HG03095 (cell line): ENCODE measurements around the gene RAF1.
"Not testable (repeated sequence)": the region's sequence is repeated elsewhere in the genome, so short reads cannot be mapped to it uniquely, and the experiment has no call there.

Experiments used
- ATAC-seq: cut with Tn5 transposase; IDR thresholded peaks from one replicate; pipeline ENCODE4 v1.9.1; 2021; ENCODE audit warnings: moderate library complexity; ENCODE audit not compliant: unreplicated experiment

Gene RAF1

DNA sequence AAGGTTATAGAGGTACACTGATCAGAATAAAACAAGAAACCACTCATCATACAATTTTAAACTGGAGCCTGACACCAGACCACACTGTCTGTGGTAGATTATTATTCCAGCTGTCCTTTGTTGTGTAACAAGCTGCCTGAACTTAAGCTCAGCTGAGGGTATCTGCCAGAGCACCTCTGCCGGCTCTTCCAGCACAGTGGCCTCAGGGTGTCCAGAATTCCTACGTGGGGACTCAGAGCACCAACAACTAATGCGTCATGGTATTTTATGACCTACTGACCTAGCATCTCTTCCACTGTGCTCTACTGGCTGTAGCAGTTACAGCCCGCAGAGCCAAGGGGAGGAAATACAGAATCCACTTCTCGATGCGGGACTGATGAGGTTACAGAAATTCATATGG is 15.6 kb upstream of the RAF1 start:
- ATAC-seq = no peak

DNA sequence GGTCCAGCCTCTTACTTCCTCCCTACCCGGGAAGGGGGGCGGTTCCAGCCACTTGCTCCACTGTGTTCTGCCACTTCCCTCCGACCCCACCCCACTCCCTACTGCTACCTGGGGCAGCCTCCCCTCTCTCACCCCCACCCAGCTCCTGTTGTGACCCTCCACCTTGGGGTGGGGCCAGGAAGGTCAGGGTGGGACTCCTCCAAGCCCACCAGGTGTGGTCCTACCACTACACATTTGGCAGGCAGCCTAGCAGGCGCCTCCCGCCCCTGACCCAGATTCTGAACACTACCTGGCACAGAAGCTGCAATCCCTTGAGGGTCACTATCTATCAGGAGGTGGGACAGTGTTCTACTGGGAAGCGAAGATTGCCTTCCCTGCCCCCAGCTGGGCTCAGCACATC is 13.7 kb upstream of the RAF1 start:
- no peak for ATAC-seq

DNA sequence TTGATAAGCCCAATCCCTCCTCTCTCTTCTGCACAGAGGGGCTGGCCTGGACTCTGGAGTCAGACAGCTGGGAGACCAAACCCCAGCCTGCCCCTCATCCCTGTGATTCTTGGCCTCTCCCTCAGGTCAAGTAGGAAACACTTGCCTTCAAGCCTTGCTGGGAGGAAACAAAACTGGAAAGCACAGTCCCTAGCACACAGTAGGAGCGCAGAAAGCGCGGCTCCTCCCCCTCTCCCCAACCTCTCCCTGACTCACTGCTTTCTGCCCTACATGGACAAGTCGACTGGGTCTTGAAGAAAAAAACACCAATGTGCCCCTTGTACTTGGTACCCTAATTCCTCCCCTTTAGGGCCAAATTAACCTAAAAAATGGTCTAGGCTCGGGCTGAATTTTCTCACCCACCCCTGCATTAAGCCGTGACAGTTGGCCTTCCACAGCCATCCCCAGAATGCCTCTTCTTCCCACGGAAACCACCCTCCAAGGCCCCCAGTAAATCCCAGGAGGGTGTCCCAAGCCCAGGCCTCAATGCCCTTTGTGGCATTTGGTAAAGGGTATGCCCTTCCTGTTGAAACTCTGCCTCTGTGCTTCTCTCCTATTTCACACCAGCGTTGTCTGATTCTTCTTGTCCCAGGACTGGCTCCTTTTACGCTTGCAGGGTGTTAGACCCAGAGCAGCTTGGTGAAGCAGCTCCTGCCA is 11.3 kb upstream of the RAF1 start:
- ATAC-seq = no peak

DNA sequence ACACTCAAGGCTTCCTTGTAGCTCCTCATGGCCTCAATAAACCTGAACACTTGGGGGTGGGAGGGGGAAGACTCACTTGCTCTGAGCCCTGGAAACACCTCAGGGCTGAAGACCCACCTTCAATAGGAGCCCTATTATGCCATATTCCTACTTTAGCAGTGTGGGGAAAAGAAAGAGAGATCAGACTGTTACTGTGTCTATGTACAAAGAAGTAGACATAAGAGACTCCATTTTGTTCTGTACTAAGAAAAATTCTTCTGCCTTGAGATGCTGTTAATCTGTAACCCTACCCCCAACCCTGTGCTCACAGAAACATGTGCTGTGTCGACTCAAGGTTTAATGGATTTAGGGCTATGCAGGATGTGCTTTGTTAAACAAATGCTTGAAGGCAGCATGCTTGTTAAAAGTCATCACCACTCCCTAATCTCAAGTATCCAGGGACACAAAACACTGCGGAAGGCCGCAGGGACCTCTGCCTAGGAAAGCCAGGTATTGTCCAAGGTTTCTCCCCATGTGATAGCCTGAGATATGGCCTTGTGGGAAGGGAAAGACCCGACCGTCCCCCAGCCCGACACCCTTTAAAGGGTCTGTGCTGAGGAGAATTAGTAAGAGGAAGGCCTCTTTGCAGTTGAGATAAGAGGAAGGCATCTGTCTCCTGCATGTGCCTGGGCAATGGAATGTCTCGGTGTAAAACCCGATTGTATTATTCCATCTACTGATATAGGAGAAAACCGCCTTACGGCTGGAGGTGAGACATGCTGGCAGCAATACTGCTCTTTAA is 10.2 kb upstream of the RAF1 start:
- not testable (repeated sequence) for ATAC-seq

DNA sequence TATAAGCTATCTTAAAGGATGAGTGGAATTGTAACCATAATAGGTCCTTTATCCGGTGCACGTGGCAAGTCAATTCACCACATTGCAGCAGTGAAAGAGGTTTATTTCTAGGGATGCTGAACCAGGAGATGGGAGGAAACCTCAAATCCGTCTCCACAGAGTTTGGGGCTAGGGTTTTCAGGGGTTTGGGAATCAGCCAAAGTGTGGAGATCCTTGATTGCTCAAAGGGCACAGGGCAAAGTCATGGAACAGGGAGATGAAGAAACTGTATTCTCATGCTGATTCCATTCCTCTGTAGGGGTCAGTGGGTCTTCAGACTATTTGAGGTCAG is 7.2 kb upstream of the RAF1 start:
- ATAC-seq = no peak

DNA sequence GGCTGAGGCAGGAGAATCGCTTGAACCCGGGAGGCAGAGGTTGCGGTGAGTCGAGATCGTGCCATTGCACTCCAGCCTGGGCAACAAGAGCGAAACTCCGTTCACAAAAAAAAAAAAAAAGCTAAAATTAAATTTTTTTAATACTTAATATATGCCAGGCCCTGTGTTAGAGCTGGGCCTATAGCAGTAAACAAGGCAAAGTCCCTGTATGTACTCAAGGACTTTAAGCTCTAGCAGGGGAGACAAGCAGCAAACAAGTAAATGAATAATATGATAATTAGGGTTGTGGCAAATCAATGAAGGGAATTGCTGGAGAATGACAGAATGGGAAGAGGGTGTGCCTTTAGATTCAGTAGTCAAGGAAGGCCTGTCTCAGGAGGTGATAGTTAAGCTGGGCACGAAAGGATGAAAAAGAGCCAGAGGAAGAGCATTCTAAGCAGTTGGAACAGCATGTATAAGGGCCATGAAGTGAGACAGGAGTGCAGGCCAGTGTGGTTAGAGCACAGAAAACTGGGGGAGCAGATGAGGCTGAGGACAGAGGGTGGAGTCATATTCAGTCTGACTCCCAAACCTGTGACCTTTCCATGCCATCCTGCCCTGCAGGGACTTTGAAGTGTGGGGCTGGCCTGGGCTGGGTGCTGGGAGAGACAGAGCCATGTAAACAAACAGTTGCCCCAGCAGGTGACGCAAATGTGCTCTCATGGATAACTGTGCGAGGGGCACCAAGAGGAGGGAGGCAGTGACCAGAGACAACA is 6.6 kb upstream of the RAF1 start:
- no peak for ATAC-seq

DNA sequence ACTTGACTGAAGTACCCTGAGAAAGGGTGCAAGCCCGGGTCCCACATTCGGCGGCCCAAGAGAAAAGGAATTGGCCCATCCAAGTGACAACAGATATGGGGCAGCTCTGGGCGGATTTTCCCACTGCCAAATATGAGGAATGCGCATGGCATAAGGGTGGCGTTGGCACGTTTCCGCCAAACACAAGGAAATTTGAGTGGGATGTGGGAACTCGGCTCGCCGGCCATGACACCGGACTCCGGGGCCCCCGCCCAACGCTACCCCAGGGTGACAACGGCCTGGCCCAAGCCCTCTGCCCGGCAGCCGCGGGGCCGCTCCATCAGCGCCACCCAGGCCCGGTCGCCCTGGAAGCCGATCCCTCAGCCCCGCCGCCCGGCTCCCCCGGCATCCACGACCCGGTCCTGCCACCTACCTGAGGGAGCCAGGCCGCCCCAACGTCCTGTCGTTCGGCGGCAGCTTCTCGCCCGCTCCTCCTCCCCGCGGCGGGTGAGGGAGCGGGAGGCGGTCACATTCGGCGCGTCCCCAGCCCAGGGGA is 449 bp downstream of the RAF1 start:
- ATAC-seq = peak; percentile 31

DNA sequence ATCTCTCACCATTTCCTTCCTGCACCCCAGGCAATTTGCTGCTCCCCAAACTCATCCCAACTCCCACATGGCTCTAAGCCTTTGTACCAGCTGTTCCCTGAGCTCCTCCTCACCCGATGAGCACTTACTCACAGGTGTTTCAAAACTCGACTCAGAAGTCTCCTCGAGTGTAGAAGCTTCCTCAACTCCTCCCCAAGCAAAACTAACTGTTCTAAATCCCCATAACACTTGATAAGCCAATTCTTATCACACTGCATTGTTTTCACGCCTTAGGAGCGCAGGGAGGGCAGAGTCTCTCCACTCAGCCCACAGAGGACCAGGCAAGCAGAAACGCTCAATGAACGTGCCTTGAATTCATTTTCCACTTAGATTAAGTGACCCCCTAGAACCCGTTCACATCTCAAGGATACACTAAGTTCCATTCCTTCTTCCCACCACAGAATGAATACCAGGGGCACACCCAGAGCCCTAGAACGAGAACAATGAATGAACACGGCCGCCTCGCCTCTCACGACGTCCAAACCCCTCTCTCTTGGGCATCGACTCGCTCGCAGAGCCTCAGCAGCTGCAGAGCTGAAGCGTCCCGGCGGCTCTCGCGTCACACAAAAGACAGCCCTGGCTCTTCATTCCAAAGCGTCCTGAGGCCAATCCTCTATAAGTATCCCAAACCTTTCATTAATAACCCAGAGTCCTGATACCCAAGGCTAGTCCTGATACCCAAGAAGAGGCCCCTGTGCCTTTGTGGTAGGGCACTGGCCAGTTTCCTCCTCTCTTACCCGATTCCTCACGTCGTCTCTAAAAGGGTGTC is 1.1 kb downstream of the RAF1 start:
- no peak for ATAC-seq

DNA sequence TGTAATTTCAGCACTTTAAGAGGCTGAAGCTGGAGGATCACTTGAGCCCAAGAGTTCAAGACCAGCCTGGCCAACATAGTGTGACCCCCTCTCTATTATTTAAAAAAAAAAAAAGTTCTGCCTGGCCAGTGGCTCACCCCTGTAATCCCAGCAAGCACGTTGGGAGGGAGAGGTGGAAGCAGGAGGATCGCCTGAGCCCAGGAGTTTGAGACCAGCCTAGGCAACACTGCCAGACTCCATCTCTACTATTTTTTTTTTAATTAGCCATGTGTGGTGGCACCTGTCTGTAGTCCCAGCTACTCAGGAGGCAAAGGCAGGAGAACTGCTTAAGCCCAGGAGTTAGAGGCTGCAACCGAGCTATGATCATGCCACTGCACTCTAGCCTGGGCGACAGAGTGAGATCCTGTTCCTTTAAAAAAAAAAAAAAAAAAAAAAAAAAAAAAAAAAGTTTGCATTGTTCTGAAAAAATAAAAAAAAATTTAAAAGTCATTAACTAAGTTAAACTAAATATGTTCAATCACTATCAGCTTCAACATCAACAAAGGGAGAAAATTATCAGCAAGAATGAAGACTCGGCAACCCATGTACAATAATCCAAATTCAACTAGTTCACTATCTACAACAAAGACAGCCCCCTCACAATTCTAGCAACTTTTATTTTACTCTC is 1.9 kb downstream of the RAF1 start:
- ATAC-seq = no peak

DNA sequence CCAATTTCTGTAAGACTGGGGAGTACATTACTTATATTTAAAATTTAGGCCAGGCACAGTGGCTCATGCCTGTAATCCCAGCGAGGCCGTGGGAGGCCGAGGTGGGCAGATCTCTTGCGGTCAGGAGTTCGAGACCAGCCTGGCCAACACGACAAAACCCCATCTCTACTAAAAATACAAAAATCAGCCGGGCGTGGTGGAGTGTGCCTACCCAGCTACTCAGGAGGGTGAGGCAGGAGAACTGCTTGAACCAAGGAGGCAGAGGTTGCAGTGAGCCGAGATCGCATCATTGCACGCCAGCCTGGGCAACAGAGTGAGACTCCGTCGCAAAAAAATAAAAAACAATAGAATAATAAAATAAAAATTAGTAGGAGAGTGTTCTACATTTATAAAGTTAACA is 2.5 kb downstream of the RAF1 start:
- ATAC-seq = not testable (repeated sequence)

DNA sequence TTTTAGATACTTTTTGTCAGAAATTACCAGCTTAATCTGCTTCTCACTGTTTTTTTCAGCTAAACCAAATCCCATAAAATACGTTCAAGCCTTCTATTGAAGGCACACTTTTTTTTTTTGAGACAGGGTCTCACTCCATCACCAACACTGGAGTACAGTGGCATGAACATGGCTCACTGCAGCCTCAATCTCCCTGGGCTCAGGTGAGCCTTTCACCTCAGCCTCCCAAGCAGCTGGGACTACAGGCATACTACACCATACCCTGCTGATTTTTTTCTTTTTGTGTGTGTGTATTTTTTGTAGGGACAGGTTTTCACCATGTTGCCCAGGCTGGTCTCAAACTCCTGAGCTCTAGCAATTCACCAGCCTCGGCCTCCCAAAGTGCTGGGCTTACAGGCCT is 3.7 kb downstream of the RAF1 start:
- no peak for ATAC-seq

DNA sequence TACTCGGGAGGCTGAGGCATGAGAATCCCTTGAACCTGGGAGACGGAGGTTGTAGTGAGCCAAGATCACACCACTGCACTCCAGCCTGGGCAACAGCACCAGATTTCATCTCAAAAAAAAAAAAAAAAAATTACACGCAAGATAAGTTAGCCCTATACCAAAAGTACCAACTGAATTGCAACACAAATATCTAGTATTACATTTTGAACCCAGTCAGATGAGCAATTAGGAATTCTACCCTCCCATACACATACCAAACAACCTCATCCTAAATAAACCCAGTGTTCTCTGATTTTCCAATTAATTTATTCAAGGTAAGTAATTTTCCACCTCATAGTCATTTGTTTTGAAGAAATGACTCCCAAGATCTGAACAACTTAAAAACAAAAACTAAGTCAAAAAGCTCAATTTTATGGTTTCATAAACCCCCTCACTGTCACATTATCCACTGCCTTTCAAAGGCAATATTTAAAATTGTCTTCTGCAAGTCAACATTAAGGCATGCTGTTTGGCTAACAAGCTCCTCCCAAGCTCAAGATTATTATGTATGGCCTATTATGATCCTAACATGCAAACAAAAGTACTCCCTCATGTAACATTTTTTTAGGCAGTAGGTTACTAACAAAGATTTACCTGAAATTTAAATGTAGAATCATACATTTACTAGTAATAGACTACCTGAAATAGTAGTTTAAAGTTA is 4.5 kb downstream of the RAF1 start:
- ATAC-seq = no peak

DNA sequence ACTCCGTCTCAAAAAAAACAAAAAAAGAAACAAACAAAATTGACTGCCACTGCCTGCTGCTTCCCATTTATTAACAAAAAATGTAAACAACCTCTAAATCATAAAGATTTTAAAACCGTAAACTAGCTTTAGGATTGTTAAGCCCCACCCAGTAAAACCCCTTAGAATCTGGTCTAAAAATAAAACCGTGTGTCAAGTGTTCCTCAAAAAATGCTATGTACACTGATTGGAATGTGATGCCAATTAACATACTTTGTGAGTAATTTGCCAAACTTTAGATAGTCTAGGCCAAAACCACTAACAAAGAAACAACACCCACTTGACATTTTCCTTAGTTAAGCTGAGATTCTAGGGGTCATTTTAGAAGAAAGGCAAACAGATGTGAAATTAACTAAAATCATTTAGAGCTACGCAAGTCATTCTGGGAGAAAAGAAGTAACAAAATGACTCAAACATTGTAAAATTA is 5.3 kb downstream of the RAF1 start:
- ATAC-seq = no peak

DNA sequence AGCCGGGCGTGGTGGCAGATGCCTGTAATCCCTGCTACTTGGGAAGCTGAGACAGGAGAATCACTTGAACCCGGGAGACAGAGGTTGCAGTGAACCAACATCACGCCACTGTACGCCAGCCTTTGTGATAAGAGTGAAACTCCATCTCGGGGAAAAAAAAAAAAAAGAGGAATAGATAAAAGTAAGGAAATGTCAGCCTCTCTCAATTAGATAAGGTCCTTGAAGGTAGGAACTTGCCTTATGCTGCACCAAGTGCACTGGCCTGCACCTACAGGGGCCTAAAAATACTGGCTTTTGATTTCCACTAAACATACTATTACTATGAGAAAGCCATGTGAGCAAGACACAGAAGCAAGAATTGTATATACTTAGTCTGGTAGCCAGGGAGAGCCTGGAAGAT is 7.1 kb downstream of the RAF1 start:
- ATAC-seq = no peak

DNA sequence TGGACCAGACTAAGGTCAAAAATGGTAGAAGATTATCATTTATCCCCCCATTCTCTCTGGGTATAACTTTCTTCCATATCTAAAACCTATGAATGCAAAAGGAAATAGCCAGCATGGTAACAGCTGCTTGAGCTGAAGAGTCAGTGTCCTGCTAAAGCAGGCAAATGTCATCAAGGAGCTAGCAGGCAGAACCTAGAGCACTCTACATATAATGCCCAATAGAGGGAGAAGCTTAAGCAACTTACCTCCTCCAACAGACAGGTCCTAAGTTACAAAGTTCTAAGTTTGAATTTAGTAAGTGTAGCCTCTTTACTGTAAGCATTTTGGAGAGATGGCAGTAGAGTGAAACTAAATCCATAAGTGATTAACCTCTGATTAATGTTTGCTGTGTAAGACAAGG is 7.7 kb downstream of the RAF1 start:
- no peak for ATAC-seq

DNA sequence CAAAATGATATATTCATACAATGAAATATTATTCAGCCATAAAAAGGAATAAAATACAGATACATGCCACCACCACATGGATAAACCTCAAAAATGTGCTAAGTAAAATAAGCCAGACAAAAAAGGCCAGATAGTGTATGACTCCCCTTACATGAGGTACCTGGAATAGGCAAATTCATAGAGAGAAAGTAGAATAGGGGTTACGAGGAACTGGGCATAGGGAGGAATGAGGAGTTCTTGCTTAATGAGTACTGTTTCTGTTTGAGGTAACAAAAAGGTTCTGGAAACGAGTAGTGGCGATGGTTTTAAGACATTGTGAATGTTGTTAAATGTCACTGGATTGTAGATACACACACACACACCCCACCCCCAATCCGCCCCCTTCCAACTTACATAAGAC is 8.2 kb downstream of the RAF1 start:
- no peak for ATAC-seq

DNA sequence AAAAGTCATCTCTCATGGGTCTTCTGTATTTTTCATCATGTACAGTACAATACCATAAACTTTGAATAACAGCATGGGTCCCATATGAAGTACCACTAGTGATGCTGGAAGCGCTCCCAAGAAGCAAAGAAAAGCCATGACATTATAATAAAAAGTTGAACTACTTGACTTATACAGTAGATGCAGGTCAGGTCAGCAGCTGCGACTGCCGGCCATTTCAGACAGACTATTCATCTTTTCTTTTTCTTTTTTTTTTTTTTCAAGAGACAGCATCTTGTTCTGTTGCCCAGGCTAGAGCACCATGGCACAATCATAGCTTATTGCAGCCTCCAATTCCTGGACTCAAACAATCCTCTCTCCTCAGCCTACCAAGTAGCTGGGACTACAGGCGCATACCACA is 10.2 kb downstream of the RAF1 start:
- ATAC-seq = no peak

DNA sequence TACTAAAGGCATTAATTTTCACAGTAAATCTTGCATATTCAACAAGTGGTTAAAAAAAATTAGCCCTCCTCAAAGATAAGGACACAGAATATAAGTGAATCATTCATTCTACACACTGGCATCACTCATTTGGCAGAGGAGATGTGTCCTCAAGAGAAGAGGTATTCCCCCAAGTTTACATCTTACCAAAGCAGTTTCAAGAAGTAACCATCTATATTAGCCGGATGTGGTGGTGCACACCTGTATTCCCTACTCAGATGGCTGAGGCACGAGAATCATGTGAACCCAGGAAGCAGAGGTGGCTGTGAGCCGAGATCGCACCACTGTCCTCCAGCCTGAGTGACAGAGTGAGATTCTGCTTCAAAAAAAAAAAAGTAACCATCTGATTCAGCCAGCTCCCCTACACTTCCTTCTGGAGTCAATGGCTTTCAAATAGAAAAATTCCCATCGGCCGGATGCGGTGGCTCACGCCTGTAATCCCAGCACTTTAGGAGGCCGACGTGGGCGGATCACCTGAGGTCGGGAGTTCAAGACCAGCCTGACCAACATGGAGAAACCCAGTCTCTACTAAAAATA is 15.4 kb downstream of the RAF1 start:
- ATAC-seq = peak; percentile 45

DNA sequence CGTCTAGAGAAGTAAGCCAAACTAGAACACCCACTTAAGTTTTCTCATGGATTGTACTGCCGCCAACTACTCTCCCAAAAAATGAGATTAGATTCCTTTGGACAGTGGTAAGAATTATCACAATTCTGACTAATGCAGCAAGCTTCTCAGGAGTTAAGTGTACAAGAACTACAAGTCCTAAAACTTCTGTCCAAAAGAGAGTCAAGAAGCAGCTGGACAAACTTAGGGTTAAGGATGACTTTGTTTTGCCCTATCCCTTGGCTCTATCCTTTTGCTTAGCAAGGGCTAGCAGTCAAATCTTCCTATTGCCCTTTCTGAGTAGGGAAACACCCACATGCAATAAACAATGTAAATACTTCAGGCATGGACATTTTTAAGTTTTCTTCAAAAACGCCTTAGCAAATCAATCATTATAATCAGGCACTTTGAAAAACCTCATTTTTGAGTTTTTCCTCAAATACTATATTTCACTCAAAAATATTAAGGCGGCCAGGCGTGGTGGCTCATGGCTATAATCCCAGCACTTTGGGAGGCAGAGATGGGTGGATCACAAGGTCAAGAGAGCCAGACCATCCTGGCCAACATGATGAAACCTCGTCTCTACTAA is 19.5 kb downstream of the RAF1 start:
- no peak for ATAC-seq
